CD4-positive, alpha-beta T cell (primary cell): ENCODE data around the gene SLC11A2. TPM values are rescaled to one million over a fixed set of nuclear protein-coding genes. Genes with fewer than 3 reads are reported as not detected.

ENCODE experiments used
- ATAC-seq: fragments of 200-7000 bp; cut with Tn5 transposase; one replicate; pipeline ENCODE4 v1.10.0; 2022; ENCODE audit warnings: mild to moderate bottlenecking; ENCODE audit not compliant: poor library complexity
- CTCF ChIA-PET: fragments of 350-600 bp; sonication (Branson Sonifier 250); formaldehyde crosslinking; loops from one replicate; lab custom pipeline; 2021; ENCODE audit warnings: antibody characterized with exemption, inconsistent platforms; lab: Charles Lee
- POLR2A ChIA-PET: fragments of 350-600 bp; sonication (Branson Sonifier 250); formaldehyde crosslinking; loops from one replicate; lab custom pipeline; 2021; ENCODE audit warnings: antibody characterized with exemption, inconsistent platforms; lab: Charles Lee
- DNase-seq, 14 experiments: peaks; one replicate each; pipeline ENCODE4 v3.0.0-alpha.2; 2013 to 2020; ENCODE audit warnings: mixed read lengths in 2 of 14
- H3K27ac ChIP-seq, 2 donors: one replicate each; pipeline versions ENCODE4 v1.5.1 to v1.7.0; 2013; ENCODE audit warnings: low read length in 2 of 2, low read depth in 1 of 2, mild to moderate bottlenecking in 1 of 2
- H3K27me3 ChIP-seq, 2 experiments: 1 replicate in 1 of 2; 2 replicates in 1 of 2; pipeline versions ENCODE4 v1.6.1 to v1.7.0; 2013; ENCODE audit warnings: low read length in 2 of 2, control low read depth in 1 of 2, mild to moderate bottlenecking in 1 of 2, moderate library complexity in 1 of 2; ENCODE audit not compliant: insufficient read depth in 2 of 2, control insufficient read depth in 1 of 2
- H3K36me3 ChIP-seq: one replicate; pipeline ENCODE4 v1.6.1; 2013; ENCODE audit warnings: low read length, control low read depth; ENCODE audit not compliant: insufficient read depth
- H3K4me1 ChIP-seq: one replicate; pipeline ENCODE4 v1.6.1; 2013; ENCODE audit warnings: low read length, control low read depth; ENCODE audit not compliant: insufficient read depth
- H3K4me3 ChIP-seq: one replicate; pipeline ENCODE4 v1.5.1; 2013; ENCODE audit warnings: mild to moderate bottlenecking, low read length, moderate library complexity
- H3K9me3 ChIP-seq, 2 experiments: 1 replicate in 1 of 2; 2 replicates in 1 of 2; pipeline versions ENCODE4 v1.6.1 to v1.7.0; 2013; ENCODE audit warnings: low read length in 2 of 2, mild to moderate bottlenecking in 2 of 2, control low read depth in 1 of 2, moderate library complexity in 1 of 2; ENCODE audit not compliant: control insufficient read depth in 1 of 2, insufficient read depth in 1 of 2
- H3K27ac Mint-ChIP-seq: one replicate; pipeline ENCODE4 v1.8.0; 2020; ENCODE audit warnings: mixed read lengths
- H3K27me3 Mint-ChIP-seq: one replicate; pipeline ENCODE4 v1.8.0; 2021; ENCODE audit warnings: mixed read lengths
- H3K36me3 Mint-ChIP-seq: one replicate; pipeline ENCODE4 v1.8.0; 2021; ENCODE audit warnings: low read depth, mixed read lengths
- H3K4me1 Mint-ChIP-seq: one replicate; pipeline ENCODE4 v1.8.0; 2021; ENCODE audit warnings: low read depth, mixed read lengths
- H3K4me3 Mint-ChIP-seq: one replicate; pipeline ENCODE4 v1.8.0; 2020; ENCODE audit warnings: mild to moderate bottlenecking, mixed read lengths
- H3K9me3 Mint-ChIP-seq: one replicate; pipeline ENCODE4 v1.8.0; 2020; ENCODE audit warnings: mixed read lengths
- intact Hi-C, 2 experiments: fragments of 100-400 bp; cut with DNase I in 1 of 2; cut with micrococcal nuclease in 1 of 2; formaldehyde crosslinking; loops; one replicate each; pipeline versions ENCODE4 v1.15.1 to v1.9.0; 2023 to 2025; cut with DNase I, micrococcal nuclease
- total RNA-seq, 174 experiments: library from RNA in 2 of 174; stranded (reverse) in 2 of 174; gene quantifications; one replicate each; pipeline ENCODE4 v1.2.3 and lab custom pipeline; 2021 to 2026
- TF ChIP-seq, protein P1 (sequence below): fragments of 200-600 bp; IDR thresholded peaks from one replicate; pipeline ENCODE4 v1.8.0; 2022; ENCODE audit warnings: antibody characterized with exemption, mild to moderate bottlenecking

SLC11A2 gene
- total RNA-seq, 2 experiments from 2014 or later: 43.6 to 47.7 TPM

DNA sequence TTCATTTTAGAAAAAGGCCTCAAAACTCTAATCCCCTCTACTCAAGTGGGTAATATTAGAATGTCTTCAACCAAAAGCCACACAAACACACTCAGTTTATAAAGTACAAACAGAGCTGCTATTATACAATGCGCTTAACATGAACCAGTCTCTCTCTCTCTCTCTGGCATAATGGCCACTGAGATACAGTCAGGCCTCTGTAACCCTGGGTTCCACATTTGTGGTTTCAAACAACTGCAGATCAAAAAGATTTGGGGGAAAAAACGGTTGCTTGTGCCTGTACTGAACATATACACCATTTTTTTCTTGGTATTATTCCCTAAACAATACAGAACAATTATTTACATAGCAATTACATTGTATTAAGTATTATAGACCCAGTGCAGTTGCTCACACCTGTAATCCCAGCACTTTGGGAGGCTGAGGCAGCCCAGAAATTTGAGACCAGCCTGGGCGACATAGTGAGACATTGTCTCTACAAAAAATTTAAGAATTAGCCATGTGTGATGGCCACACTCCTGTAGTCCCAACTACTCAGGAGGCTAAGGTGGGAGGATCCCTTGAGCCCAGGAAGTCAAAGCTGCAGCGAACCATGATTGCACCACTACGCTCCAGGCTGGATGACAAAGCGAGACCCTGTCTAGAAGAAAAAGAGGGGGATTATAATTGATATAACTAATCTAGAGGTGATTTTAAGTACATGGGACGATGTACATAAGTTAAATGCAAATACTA, 5.6 kb downstream of the SLC11A2 start:
- TF ChIP-seq, protein P1, sequence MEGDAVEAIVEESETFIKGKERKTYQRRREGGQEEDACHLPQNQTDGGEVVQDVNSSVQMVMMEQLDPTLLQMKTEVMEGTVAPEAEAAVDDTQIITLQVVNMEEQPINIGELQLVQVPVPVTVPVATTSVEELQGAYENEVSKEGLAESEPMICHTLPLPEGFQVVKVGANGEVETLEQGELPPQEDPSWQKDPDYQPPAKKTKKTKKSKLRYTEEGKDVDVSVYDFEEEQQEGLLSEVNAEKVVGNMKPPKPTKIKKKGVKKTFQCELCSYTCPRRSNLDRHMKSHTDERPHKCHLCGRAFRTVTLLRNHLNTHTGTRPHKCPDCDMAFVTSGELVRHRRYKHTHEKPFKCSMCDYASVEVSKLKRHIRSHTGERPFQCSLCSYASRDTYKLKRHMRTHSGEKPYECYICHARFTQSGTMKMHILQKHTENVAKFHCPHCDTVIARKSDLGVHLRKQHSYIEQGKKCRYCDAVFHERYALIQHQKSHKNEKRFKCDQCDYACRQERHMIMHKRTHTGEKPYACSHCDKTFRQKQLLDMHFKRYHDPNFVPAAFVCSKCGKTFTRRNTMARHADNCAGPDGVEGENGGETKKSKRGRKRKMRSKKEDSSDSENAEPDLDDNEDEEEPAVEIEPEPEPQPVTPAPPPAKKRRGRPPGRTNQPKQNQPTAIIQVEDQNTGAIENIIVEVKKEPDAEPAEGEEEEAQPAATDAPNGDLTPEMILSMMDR: no peak
- H3K36me3 ChIP-seq: peaks cover 4% of the 10 kb centered on the region
- no peaks in the 10 kb centered on the region for H3K9me3 ChIP-seq
- no peaks in the 10 kb centered on the region for H3K27me3 ChIP-seq
- no peaks in the 10 kb centered on the region for H3K27me3 Mint-ChIP-seq
- ChIA-PET POLR2A (interaction anchor here (2.5 kb wide), 1 partner anchor 11 kb away, joined by 9 read pairs; no protein-coding TSS in a partner anchor), CTCF (no interaction called here)
- no peaks in the 10 kb centered on the region for H3K9me3 Mint-ChIP-seq
- peak overlapping the region; percentile 70 for H3K27ac Mint-ChIP-seq
- H3K27ac ChIP-seq: no peak overlapping the region
- H3K4me3 Mint-ChIP-seq: peak overlapping the region; percentile 46
- intact Hi-C loops: no loop called here
- H3K4me1 Mint-ChIP-seq: peaks cover 71% of the 10 kb centered on the region
- H3K36me3 Mint-ChIP-seq: peaks cover 6% of the 10 kb centered on the region
- peak in 1 of 14 experiments; percentile 19 for DNase-seq
- no peak overlapping the region for H3K4me3 ChIP-seq
- H3K4me1 ChIP-seq: peaks cover 43% of the 10 kb centered on the region
- no peak for ATAC-seq

DNA sequence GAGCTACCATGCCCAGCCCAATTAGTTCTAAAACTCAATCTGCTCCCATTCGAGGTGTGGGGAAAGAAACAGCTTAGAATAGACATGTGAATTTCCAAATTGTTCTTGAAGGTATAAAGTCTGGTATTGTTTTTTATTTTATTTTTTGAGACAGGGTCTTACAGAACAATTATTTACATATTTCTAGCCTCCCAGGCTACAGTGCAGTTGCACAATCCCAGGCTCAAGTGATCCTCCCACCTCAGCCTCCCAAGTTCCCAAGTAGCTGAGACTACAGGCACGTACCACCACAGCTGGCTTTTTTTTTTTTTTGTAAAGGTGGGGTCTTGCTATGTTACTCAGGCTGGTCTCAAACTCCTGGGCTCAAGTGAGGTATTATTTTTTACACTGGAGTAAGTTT, 6.3 kb downstream of the SLC11A2 start:
- no peak for ATAC-seq
- no peak overlapping the region for H3K4me3 ChIP-seq

DNA sequence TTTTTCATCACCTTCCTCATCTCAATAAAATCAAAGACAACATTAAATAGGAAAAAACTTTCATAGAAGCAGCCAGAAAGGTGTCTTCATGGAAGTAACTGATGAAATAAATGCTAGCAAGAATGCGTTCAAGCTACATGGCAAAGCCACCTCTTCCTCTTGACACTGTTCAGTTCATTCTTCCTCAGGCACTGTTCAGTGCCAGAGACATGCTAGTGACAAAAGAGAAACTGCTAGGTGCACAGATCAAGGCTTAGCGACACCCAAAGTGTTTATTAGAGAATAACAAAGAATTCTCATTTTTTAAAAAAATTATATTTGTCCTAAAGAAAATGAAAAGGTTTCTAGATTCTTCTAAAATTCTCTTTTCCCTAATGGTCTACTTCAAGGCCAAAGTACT, 7.2 kb downstream of the SLC11A2 start:
- no peak for ATAC-seq
- no peak overlapping the region for H3K4me3 Mint-ChIP-seq
- H3K4me1 Mint-ChIP-seq: peaks cover 55% of the 10 kb centered on the region
- peaks cover 31% of the 10 kb centered on the region for H3K4me1 ChIP-seq
- no peak overlapping the region for H3K27ac ChIP-seq
- CTCF ChIA-PET: interaction anchor here (0.7 kb wide), 3 partner anchors 17 to 908 kb away, joined by 3 to 5 read pairs (median 3); no protein-coding TSS in a partner anchor
- H3K9me3 ChIP-seq: no peaks in the 10 kb centered on the region
- intact Hi-C loops: no loop called here
- no peak for DNase-seq
- no peaks in the 10 kb centered on the region for H3K27me3 Mint-ChIP-seq
- H3K4me3 ChIP-seq: no peak overlapping the region
- peak overlapping the region; percentile 20 for H3K27ac Mint-ChIP-seq
- no peaks in the 10 kb centered on the region for H3K27me3 ChIP-seq
- TF ChIP-seq, protein P1: no peak
- peaks cover 4% of the 10 kb centered on the region for H3K36me3 ChIP-seq
- H3K9me3 Mint-ChIP-seq: no peaks in the 10 kb centered on the region
- POLR2A ChIA-PET: interaction anchor here (2.5 kb wide), 1 partner anchor 10 kb away, joined by 9 read pairs; no protein-coding TSS in a partner anchor
- peaks cover 6% of the 10 kb centered on the region for H3K36me3 Mint-ChIP-seq

More for the DNA sequence above, 6.3 kb downstream of the SLC11A2 start:
- no peak overlapping the region for H3K27ac Mint-ChIP-seq
- H3K27ac ChIP-seq: no peak overlapping the region
- intact Hi-C loops: no loop called here
- H3K9me3 Mint-ChIP-seq: no peaks in the 10 kb centered on the region
- TF ChIP-seq, protein P1: no peak
- H3K27me3 ChIP-seq: no peaks in the 10 kb centered on the region
- no peaks in the 10 kb centered on the region for H3K27me3 Mint-ChIP-seq
- peaks cover 6% of the 10 kb centered on the region for H3K36me3 Mint-ChIP-seq
- H3K4me3 Mint-ChIP-seq: no peak overlapping the region
- POLR2A ChIA-PET: interaction anchor here (2.5 kb wide), 1 partner anchor 11 kb away, joined by 9 read pairs; no protein-coding TSS in a partner anchor
- CTCF ChIA-PET: no interaction called here
- peaks cover 39% of the 10 kb centered on the region for H3K4me1 ChIP-seq
- H3K4me1 Mint-ChIP-seq: peaks cover 64% of the 10 kb centered on the region
- no peaks in the 10 kb centered on the region for H3K9me3 ChIP-seq
- DNase-seq: no peak
- H3K36me3 ChIP-seq: peaks cover 4% of the 10 kb centered on the region
